Neutrophil (primary cell): Measurements from ENCODE around the gene TMEM60.

ENCODE experiments used
- H3K27ac ChIP-seq: fragments of 200-600 bp; sonication (generic); 2 replicates; pipeline ENCODE4 v1.5.1; 2016; ENCODE audit warnings: mild to moderate bottlenecking, moderate library complexity
- H3K27me3 ChIP-seq: fragments of 200-600 bp; sonication (generic); 2 replicates; pipeline ENCODE4 v1.6.0; 2016; ENCODE audit warnings: mild to moderate bottlenecking
- H3K36me3 ChIP-seq: fragments of 200-600 bp; sonication (generic); 2 replicates; pipeline ENCODE4 v1.5.1; 2017
- H3K4me1 ChIP-seq, 2 experiments: fragments of 200-600 bp in 1 of 2; sonication (generic) in 1 of 2; 1 replicate in 1 of 2; 2 replicates in 1 of 2; pipeline versions ENCODE4 v1.5.1 to v1.6.1; 2013 to 2016; ENCODE audit warnings: low read depth in 1 of 2, low read length in 1 of 2, mild to moderate bottlenecking in 1 of 2, moderate library complexity in 1 of 2; ENCODE audit not compliant: control insufficient read depth in 1 of 2, insufficient read depth in 1 of 2
- H3K4me3 ChIP-seq, 2 experiments: fragments of 200-600 bp in 1 of 2; sonication (generic) in 1 of 2; 1 replicate in 1 of 2; 2 replicates in 1 of 2; pipeline ENCODE4 v1.5.1; 2013 to 2016; ENCODE audit warnings: low read depth in 1 of 2, low read length in 1 of 2, mild to moderate bottlenecking in 1 of 2, moderate library complexity in 1 of 2
- H3K9me3 ChIP-seq: fragments of 200-600 bp; sonication (generic); 2 replicates; pipeline ENCODE4 v1.5.1; 2016
- CTCF ChIP-seq: fragments of 200-600 bp; sonication (generic); IDR thresholded peaks from 2 replicates; pipeline ENCODE4 v1.5.1; 2016; ENCODE audit warnings: antibody characterized with exemption

Gene TMEM60

GRCh38 chr7:77766801-77767605, 31.2 kb downstream of the TMEM60 start:
- TF ChIP-seq CTCF = no peak
- peaks cover 45% of the 10 kb centered on the region for H3K36me3 ChIP-seq

GRCh38 chr7:77765906-77766800, 32.1 kb downstream of the TMEM60 start:
- Histone ChIP-seq H3K4me3 (no peak overlapping the region), H3K9me3 (no peaks in the 10 kb centered on the region), H3K27me3 (no peaks in the 10 kb centered on the region), H3K4me1 (peaks cover 23 to 31% of the 10 kb centered on the region in 2 experiments), H3K36me3 (peaks cover 45% of the 10 kb centered on the region), H3K27ac (no peak overlapping the region)
- no peak for TF ChIP-seq CTCF

More at GRCh38 chr7:77766801-77767605, 31.2 kb downstream of the TMEM60 start:
- Histone ChIP-seq H3K9me3 (no peaks in the 10 kb centered on the region), H3K27ac (peak overlapping the region; percentile 31), H3K27me3 (no peaks in the 10 kb centered on the region), H3K4me3 (no peak overlapping the region), H3K4me1 (peaks cover 15 to 22% of the 10 kb centered on the region in 2 experiments)

GRCh38 chr7:77765481-77765880, 32.8 kb downstream of the TMEM60 start:
- no peak for TF ChIP-seq CTCF
- H3K36me3 ChIP-seq = peaks cover 38% of the 10 kb centered on the region
- H3K9me3 ChIP-seq = no peaks in the 10 kb centered on the region
- no peaks in the 10 kb centered on the region for H3K27me3 ChIP-seq
- H3K4me1 ChIP-seq = peaks cover 26 to 38% of the 10 kb centered on the region in 2 experiments
- no peak overlapping the region for H3K4me3 ChIP-seq
- no peak overlapping the region for H3K27ac ChIP-seq

- H3K36me3 ChIP-seq = peaks cover 17% of the 10 kb centered on the region
- H3K4me1 ChIP-seq = peaks cover 35 to 69% of the 10 kb centered on the region in 2 experiments
- peak overlapping the region; percentile 57 for H3K27ac ChIP-seq
- TF ChIP-seq CTCF = no peak
- no peaks in the 10 kb centered on the region for H3K9me3 ChIP-seq
- no peaks in the 10 kb centered on the region for H3K27me3 ChIP-seq
- no peak overlapping the region for H3K4me3 ChIP-seq
Measured at GRCh38 chr7:77760809-77761453, 37.3 kb downstream of the TMEM60 start.

- peak; percentile 77 for TF ChIP-seq CTCF
- H3K27me3 ChIP-seq = no peaks in the 10 kb centered on the region
- H3K4me1 ChIP-seq = peaks cover 35 to 69% of the 10 kb centered on the region in 2 experiments
- H3K27ac ChIP-seq = peak overlapping the region; percentile 57
- H3K4me3 ChIP-seq = no peak overlapping the region
- H3K9me3 ChIP-seq = no peaks in the 10 kb centered on the region
- H3K36me3 ChIP-seq = peaks cover 11% of the 10 kb centered on the region
Measured at GRCh38 chr7:77759294-77759889, 38.8 kb downstream of the TMEM60 start.
